NCI-H82 treated with DMSO at 0.1 percent for 48 hours (cell line): ENCODE measurements around the gene ETV1.

ENCODE experiments used
- DNase-seq: peaks from one replicate; lab custom pipeline; 2025; ENCODE audit not compliant: unreplicated experiment; lab: John Stamatoyannopoulos, UW

Gene ETV1

GRCh38 chr7:13989126-13989948, at the start of gene ETV1:
Gene ETV1 (minus strand): TSS chr7:13989666. CDS start chr7:13989052, 614 bp downstream.
- DNase-seq: peak; percentile 50

- DNase-seq: no peak
Observed at GRCh38 chr7:14024406-14024805, 34.9 kb upstream of the ETV1 start.

- no peak for DNase-seq
Observed at GRCh38 chr7:14023838-14024237, 34.4 kb upstream of the ETV1 start.

- no peak for DNase-seq
Observed at GRCh38 chr7:14023342-14023741, 33.9 kb upstream of the ETV1 start.

GRCh38 chr7:14021069-14021468, 31.6 kb upstream of the ETV1 start:
- no peak for DNase-seq

GRCh38 chr7:14020339-14020900, 31.0 kb upstream of the ETV1 start:
- DNase-seq: no peak

- no peak for DNase-seq
Observed at GRCh38 chr7:14018751-14019150, 29.3 kb upstream of the ETV1 start.

- no peak for DNase-seq
Observed at GRCh38 chr7:14016950-14017349, 27.5 kb upstream of the ETV1 start.

- DNase-seq: no peak
Observed at GRCh38 chr7:14013898-14014297, 24.4 kb upstream of the ETV1 start.

GRCh38 chr7:14009453-14010418, 20.3 kb upstream of the ETV1 start:
- no peak for DNase-seq

- no peak for DNase-seq
Observed at GRCh38 chr7:14001139-14001538, 11.7 kb upstream of the ETV1 start.

GRCh38 chr7:14000247-14000646, 10.8 kb upstream of the ETV1 start:
- no peak for DNase-seq

- DNase-seq: no peak
Observed at GRCh38 chr7:13998866-13999265, 9.4 kb upstream of the ETV1 start.

GRCh38 chr7:13992596-13992964, 3.1 kb upstream of the ETV1 start:
- no peak for DNase-seq

- no peak for DNase-seq
Observed at GRCh38 chr7:13991791-13992595, 2.5 kb upstream of the ETV1 start.

GRCh38 chr7:13990984-13991790, 1.7 kb upstream of the ETV1 start:
- peak; percentile 81 for DNase-seq

- DNase-seq: no peak
Observed at GRCh38 chr7:13990319-13990983, 985 bp upstream of the ETV1 start.

- no peak for DNase-seq
Observed at GRCh38 chr7:13989949-13990305, 461 bp upstream of the ETV1 start.

GRCh38 chr7:13988731-13989125, 738 bp downstream of the ETV1 start:
- no peak for DNase-seq

- DNase-seq: no peak
Observed at GRCh38 chr7:13988065-13988464, 1.4 kb downstream of the ETV1 start.
